Measurements from ENCODE around the gene MAGED4.
"Not testable (repeated sequence)": the region's sequence is repeated elsewhere in the genome, so short reads cannot be mapped to it uniquely, and the experiment has no call there.

DNA sequence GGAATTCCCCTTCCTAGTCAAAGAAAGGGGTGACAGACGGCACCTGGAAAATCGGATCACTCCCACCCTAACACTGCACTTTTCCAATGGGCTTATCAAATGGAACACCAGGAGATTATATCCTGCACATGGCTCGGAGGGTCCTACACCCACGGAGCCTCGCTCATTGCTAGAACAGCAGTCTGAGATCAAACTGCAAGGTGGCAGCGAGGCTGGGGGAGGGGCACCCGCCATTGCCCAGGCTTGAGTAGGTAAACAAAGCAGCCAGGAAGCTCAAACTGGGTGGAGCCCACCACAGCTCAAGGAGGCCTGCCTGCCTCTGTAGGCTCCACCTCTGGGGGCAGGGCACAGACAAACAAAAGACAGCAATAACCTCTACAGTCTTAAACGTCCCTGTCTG, 24.5 kb upstream of the MAGED4 start:
- TF ChIP-seq, protein P1, sequence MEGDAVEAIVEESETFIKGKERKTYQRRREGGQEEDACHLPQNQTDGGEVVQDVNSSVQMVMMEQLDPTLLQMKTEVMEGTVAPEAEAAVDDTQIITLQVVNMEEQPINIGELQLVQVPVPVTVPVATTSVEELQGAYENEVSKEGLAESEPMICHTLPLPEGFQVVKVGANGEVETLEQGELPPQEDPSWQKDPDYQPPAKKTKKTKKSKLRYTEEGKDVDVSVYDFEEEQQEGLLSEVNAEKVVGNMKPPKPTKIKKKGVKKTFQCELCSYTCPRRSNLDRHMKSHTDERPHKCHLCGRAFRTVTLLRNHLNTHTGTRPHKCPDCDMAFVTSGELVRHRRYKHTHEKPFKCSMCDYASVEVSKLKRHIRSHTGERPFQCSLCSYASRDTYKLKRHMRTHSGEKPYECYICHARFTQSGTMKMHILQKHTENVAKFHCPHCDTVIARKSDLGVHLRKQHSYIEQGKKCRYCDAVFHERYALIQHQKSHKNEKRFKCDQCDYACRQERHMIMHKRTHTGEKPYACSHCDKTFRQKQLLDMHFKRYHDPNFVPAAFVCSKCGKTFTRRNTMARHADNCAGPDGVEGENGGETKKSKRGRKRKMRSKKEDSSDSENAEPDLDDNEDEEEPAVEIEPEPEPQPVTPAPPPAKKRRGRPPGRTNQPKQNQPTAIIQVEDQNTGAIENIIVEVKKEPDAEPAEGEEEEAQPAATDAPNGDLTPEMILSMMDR (IDR thresholded peaks at IDR 0.05; ENCODE audit: low read length), result not testable (repeated sequence)
- TF ChIP-seq EZH2 (IDR thresholded peaks at IDR 0.05; ENCODE audit: borderline replicate concordance, low read length), result not testable (repeated sequence)
